Spleen (tissue), 11 donors: ENCODE measurements around the gene SSBP4. TPM values are rescaled to one million over a fixed set of nuclear protein-coding genes. Genes with fewer than 3 reads are reported as not detected.

ENCODE experiments used
- DNase-seq: peaks from one replicate; pipeline ENCODE4 v3.0.0-alpha.2; 2020
- H3K27ac ChIP-seq, 8 donors: fragments of 200-600 bp; sonication (generic) in 7 of 8; 1 replicate in 4 of 8; 2 replicates in 4 of 8; pipeline versions ENCODE4 v1.5.0 to v1.8.0; 2016 to 2021; ENCODE audit warnings: inconsistent platforms in 4 of 8, mild to moderate bottlenecking in 4 of 8, moderate library complexity in 1 of 8
- H3K27me3 ChIP-seq, 7 donors: fragments of 200-600 bp; sonication (generic) in 6 of 7; replicated peaks in 1 of 7; 1 replicate in 4 of 7; 2 replicates in 3 of 7; pipeline versions ENCODE4 v1.5.0 to v1.8.0; 2016 to 2021; ENCODE audit warnings: inconsistent platforms in 3 of 7, mild to moderate bottlenecking in 1 of 7
- H3K36me3 ChIP-seq, 6 donors: fragments of 200-600 bp; sonication (generic) in 5 of 6; 1 replicate in 4 of 6; 2 replicates in 2 of 6; pipeline versions ENCODE4 v1.5.0 to v1.8.0; 2016 to 2021; ENCODE audit warnings: inconsistent platforms in 2 of 6
- H3K4me1 ChIP-seq, 6 donors: fragments of 200-600 bp; sonication (generic) in 5 of 6; 1 replicate in 3 of 6; 2 replicates in 3 of 6; pipeline versions ENCODE4 v1.5.0 to v1.8.0; 2016 to 2021; ENCODE audit warnings: inconsistent platforms in 3 of 6
- H3K4me3 ChIP-seq, 8 donors: fragments of 200-600 bp; sonication (generic) in 7 of 8; 1 replicate in 4 of 8; 2 replicates in 4 of 8; pipeline versions ENCODE4 v1.5.0 to v1.8.0; 2016 to 2021; ENCODE audit warnings: inconsistent platforms in 4 of 8, mild to moderate bottlenecking in 4 of 8, moderate library complexity in 2 of 8
- H3K9me3 ChIP-seq, 8 donors: fragments of 200-600 bp; sonication (generic) in 7 of 8; 1 replicate in 4 of 8; 2 replicates in 4 of 8; pipeline versions ENCODE4 v1.5.0 to v1.8.0; 2016 to 2021; ENCODE audit warnings: inconsistent platforms in 4 of 8
- CTCF ChIP-seq, 11 experiments: fragments of 200-600 bp in 7 of 11; fragments of 450-650 bp in 4 of 11; sonication (generic) in 4 of 11; IDR thresholded peaks in 8 of 11; conservative IDR thresholded peaks in 3 of 11; 1 replicate in 7 of 11; 2 replicates in 4 of 11; pipeline versions ENCODE4 v1.4.0 to v1.8.0; 2016 to 2021; ENCODE audit warnings: antibody characterized with exemption in 11 of 11, inconsistent platforms in 4 of 11, mild to moderate bottlenecking in 1 of 11
- POLR2A ChIP-seq, 3 donors: fragments of 450-650 bp; IDR thresholded peaks; one replicate each; pipeline ENCODE4 v1.5.1; 2017; ENCODE audit warnings: antibody characterized with exemption in 3 of 3, mild to moderate bottlenecking in 1 of 3
- POLR2AphosphoS5 ChIP-seq, 3 donors: sonication (generic); formaldehyde crosslinking; IDR thresholded peaks; one replicate each; pipeline ENCODE4 v1.5.1; 2017; ENCODE audit warnings: antibody characterized with exemption in 3 of 3
- WGBS, 5 donors: extraction: QIAGEN DNeasy Blood & Tissue Kit in 3 of 5; methylation state at CpG; one replicate each; pipeline versions ENCODE4 v1.1.5 to v1.1.7; 2013 to 2018; 5-methylcytosine and 5-hydroxymethylcytosine counted together
- intact Hi-C: fragments of 100-400 bp; cut with DNase I; formaldehyde crosslinking; loops from one replicate; pipeline ENCODE4 v1.15.0; 2023; ENCODE audit warnings: low total_unique reads
- polyA plus RNA-seq, 3 donors: library from polyadenylated mRNA; stranded (reverse); fragments of 200-250 nt; gene quantifications; one replicate each; pipeline ENCODE4 v1.2.1, GENCODE V29; 2013
- total RNA-seq, 7 donors: library from RNA; depleted of rRNA in 3 of 7; stranded (reverse); fragments of >200 nt in 3 of 7; fragmentation: NEBNext Ultra II Directional in 4 of 7; extraction: Animal tissue kit (Norgen Biotek cat#: 25700) in 4 of 7; gene quantifications; one replicate each; pipeline versions ENCODE4 v1.1.0 to v1.2.1, GENCODE V29; 2016 to 2021
- donor health status: healthy with polysubstance abuse.
- donor health status: DM: no; HTN: no; CAD: no; lungs with moderate emphysema.
- donor health status: DM: no; HTN: no; CAD: no.
- donor health status: Bipolar disorder and iron deficiency.
- donor health status: healthy.
- donor health status: DM: no; HTN: no; CAD: no.
- donor health status: DM: yes; HTN: yes; CAD: no.

SSBP4 gene
- total and polyA plus RNA-seq, 10 donors, result 56.3 to 143 (median 88.6) TPM

DNA sequence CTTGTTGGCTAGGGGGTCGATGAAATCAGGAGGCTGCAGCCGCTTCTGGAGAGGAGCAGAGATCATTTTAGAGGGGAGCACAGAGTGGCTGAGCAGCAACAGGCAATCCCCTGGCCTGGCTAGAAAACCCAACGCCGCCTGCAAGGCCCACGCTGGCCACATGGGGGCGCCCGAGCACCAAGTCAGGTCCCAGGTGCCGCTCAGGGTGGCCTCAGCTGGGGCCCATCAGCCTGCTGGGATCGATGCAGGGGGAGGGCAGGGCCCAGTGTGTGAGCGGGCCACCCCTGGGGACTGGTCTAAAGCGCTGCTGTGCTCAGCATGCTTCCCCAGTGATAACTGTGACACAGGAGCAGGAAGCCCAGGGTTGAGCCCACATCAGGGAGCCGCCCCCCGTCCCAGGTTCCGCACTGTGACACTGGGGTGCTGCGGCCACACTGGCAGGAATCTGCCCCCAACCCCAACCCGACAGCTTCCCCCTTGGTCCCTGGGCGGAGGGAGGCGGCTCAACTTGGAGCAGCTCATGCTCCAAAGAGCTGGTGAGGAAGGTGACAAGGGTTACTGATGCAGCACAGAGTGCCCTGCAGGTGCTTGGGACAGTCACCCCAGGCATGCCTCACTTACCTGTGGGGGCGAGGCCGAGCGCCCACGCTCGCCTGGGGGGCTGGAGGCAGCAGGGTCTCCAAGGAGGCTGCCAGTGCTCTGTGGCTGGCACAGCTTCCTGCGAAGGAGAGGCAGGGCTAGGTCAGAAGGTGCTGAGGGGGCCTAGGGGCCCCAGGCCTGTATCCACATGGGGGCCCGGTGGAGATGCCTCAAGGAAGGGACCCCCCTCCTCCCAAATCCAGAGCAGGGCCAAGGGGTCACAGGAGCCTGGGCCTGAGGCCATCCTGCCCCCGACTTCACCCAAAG, 32.0 kb downstream of the SSBP4 start:
- H3K27ac ChIP-seq, result peak overlapping the region in 2 of 8 donors; percentile 3 to 5
- intact Hi-C loops, result no loop called here
- TF ChIP-seq POLR2A (IDR thresholded peaks at IDR 0.05) (no peak), CTCF (IDR thresholded peaks at IDR 0.05 in 8 of 11, conservative IDR thresholded peaks at IDR 0.05 in 3 of 11) (peak; percentile 90 to 99 (median 97)), POLR2AphosphoS5 (IDR thresholded peaks at IDR 0.05) (peak; percentile 54 to 84 (median 70))
- 45 to 59% (median 48%) methylated on average over 18 to 26 of the region's 26 CpGs for whole genome bisulfite sequencing, 5 donors
- peaks cover 8 to 100% (median 63%) of the 10 kb centered on the region in 6 donors for H3K36me3 ChIP-seq
- DNase-seq, result peak; percentile 95
- H3K27me3 ChIP-seq, result no peaks in the 10 kb centered on the region
- H3K4me1 ChIP-seq, result peaks cover 0 to 24% (median 12%) of the 10 kb centered on the region in 6 donors
- no peaks in the 10 kb centered on the region for H3K9me3 ChIP-seq
- H3K4me3 ChIP-seq, result no peak overlapping the region

DNA sequence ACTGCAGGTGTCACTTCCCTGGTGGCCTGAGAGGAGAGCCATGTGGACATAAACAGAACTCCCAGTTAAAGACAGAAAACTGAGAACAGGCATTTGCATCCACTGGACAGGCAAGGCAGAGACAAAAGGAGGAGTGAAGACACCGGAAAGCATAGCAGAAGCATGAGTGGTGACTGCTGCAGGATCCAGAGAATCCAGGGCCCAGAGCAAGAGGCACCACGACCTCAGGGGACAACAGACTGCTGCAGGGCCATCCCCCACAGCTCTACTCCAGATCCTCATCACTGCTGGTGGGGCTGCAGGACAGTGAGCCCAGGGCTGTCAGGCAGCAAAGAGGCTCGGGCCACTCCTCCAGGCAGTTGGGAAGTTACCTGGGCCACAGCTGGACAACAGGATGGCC, 33.2 kb downstream of the SSBP4 start:
- WGBS, 5 donors, result 78 to 91% (median 87%) methylated on average over 3 of the region's 3 CpGs
- intact Hi-C loops, result no loop called here

GRCh38 chr19:18453269-18454024, 34.2 kb downstream of the SSBP4 start:
- H3K9me3 ChIP-seq, result no peaks in the 10 kb centered on the region

More for the DNA sequence above, 33.2 kb downstream of the SSBP4 start:
- no peak for DNase-seq
- Histone ChIP-seq H3K27ac (no peak overlapping the region), H3K4me3 (no peak overlapping the region), H3K27me3 (no peaks in the 10 kb centered on the region), H3K9me3 (no peaks in the 10 kb centered on the region), H3K36me3 (peaks cover 8 to 100% (median 62%) of the 10 kb centered on the region in 6 donors), H3K4me1 (peaks cover 0 to 18% (median 13%) of the 10 kb centered on the region in 6 donors)
- no peak for TF ChIP-seq POLR2AphosphoS5 (IDR thresholded peaks at IDR 0.05)
- TF ChIP-seq POLR2A (IDR thresholded peaks at IDR 0.05), result no peak
- TF ChIP-seq CTCF (IDR thresholded peaks at IDR 0.05 in 8 of 11, conservative IDR thresholded peaks at IDR 0.05 in 3 of 11), result no peak

More at GRCh38 chr19:18453269-18454024, 34.2 kb downstream of the SSBP4 start:
- intact Hi-C loops, result no loop called here
- H3K27me3 ChIP-seq, result no peaks in the 10 kb centered on the region
- WGBS, 5 donors, result 86 to 94% (median 89%) methylated on average over 10 of the region's 10 CpGs
- no peak for DNase-seq
- TF ChIP-seq POLR2AphosphoS5 (IDR thresholded peaks at IDR 0.05) (no peak), POLR2A (IDR thresholded peaks at IDR 0.05) (no peak), CTCF (IDR thresholded peaks at IDR 0.05 in 8 of 11, conservative IDR thresholded peaks at IDR 0.05 in 3 of 11) (no peak)
- no peak overlapping the region for H3K27ac ChIP-seq
- peaks cover 0 to 18% (median 13%) of the 10 kb centered on the region in 6 donors for H3K4me1 ChIP-seq
- H3K36me3 ChIP-seq, result peaks cover 8 to 100% (median 65%) of the 10 kb centered on the region in 6 donors
- no peak overlapping the region for H3K4me3 ChIP-seq
